ENCODE measurements around the gene MYO5B.

MYO5B gene

GRCh38 chr18:50039746-50040145, 155.2 kb downstream of the MYO5B start:
- TF ChIP-seq CTCF (IDR thresholded peaks at IDR 0.05; ENCODE audit: low read depth, low read length): no peak
- H3K4me3 ChIP-seq (ENCODE audit: low read depth, low read length): no peak overlapping the region

DNA sequence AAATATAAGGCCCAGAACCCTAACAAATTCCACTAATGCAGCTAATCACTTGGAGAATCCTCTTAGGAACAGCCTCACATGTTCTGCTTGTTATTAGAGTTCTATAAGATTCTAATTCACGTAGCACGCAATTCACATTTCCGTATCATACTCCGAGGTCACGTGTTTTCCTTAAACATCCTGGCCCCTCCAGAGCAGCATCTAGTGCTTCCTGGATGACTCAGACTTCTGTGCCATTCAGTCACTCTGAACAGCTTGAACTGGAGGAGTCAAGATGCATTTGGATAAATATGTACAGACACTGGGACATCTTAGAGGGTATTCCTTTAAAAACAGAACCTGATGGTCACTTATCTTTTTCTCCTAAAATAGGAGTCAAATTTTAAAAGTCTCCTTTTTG, 156.5 kb downstream of the MYO5B start:
- no peak overlapping the region for H3K4me3 ChIP-seq (ENCODE audit: low read depth, low read length)
- no peak for TF ChIP-seq CTCF (IDR thresholded peaks at IDR 0.05; ENCODE audit: low read depth, low read length)

DNA sequence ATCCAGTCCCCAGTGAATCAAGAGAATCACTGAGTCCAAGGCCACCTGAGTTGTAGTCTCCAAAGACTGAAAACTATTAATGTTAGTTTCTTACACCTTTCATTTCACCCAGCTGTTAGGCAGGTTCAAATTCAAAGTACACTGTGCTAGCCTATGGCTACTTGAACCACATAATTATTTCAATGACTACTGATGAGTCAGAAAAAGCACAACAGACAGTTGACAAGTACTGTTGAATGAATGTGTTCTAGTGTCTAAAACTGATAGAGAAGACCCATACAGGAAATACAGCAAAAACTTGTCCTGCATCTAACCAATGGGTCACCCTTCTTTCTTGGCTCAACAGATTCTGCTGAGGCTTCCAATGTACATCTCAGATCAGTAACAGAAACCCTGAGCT, 160.9 kb downstream of the MYO5B start:
- no peak overlapping the region for H3K4me3 ChIP-seq (ENCODE audit: low read depth, low read length)
- no peak for TF ChIP-seq CTCF (IDR thresholded peaks at IDR 0.05; ENCODE audit: low read depth, low read length)

DNA sequence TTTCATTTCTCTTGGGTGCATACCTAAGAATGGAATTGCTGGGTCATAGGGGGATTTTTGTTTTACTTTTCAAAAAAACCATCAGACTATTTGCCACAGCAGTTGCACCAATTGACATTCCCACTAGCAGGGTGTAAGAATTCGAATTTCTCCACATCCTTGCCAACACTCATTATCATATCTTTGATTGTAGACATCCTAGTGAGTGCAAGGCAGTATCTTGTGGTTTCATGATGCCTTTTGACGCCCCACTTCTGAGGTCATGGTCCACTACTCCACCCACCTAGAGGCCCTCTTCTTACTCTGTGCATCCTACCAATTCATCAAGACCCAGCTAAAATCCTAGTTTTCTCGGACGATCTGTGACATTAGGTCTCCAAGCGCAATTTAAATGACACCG, 161.9 kb downstream of the MYO5B start:
- no peak for TF ChIP-seq CTCF (IDR thresholded peaks at IDR 0.05; ENCODE audit: low read depth, low read length)
- no peak overlapping the region for H3K4me3 ChIP-seq (ENCODE audit: low read depth, low read length)

GRCh38 chr18:50030146-50030545, 164.8 kb downstream of the MYO5B start:
- H3K4me3 ChIP-seq (ENCODE audit: low read depth, low read length): no peak overlapping the region
- no peak for TF ChIP-seq CTCF (IDR thresholded peaks at IDR 0.05; ENCODE audit: low read depth, low read length)

- no peak overlapping the region for H3K4me3 ChIP-seq (ENCODE audit: low read depth, low read length)
- no peak for TF ChIP-seq CTCF (IDR thresholded peaks at IDR 0.05; ENCODE audit: low read depth, low read length)
Measured at GRCh38 chr18:50027996-50028395, 167.0 kb downstream of the MYO5B start.

GRCh38 chr18:50024466-50024865, 170.5 kb downstream of the MYO5B start:
- no peak for TF ChIP-seq CTCF (IDR thresholded peaks at IDR 0.05; ENCODE audit: low read depth, low read length)

More at GRCh38 chr18:50024466-50024865, 170.5 kb downstream of the MYO5B start:
- H3K4me3 ChIP-seq (ENCODE audit: low read depth, low read length): no peak overlapping the region
